ENCODE results near the gene COX7B. TPM values are rescaled to one million over a fixed set of nuclear protein-coding genes. Genes with fewer than 3 reads are reported as not detected.

Gene COX7B
- total RNA-seq, 4 donors from 2014 or later: 247 to 1,033 (median 401) TPM

GRCh38 chrX:77925764-77926163 lies 26.5 kb downstream of the COX7B start:
- 16% methylated on average over 3 of the region's 3 CpGs for WGBS
- H3K36me3 ChIP-seq: no peaks in the 10 kb centered on the region
- intact Hi-C loops (cut with DNase I): no loop called here
- H3K27ac ChIP-seq (replicated peaks in 1 of 4): no peak overlapping the region
- H3K9me3 ChIP-seq: no peaks in the 10 kb centered on the region
- peaks cover 0 to 7% (median 0%) of the 10 kb centered on the region in 4 donors for H3K4me1 ChIP-seq
- no peak for DNase-seq (ENCODE audit: extremely low spot score)
- H3K4me3 ChIP-seq: peak overlapping the region in 2 of 4 donors; percentile 8 to 18
- TF ChIP-seq POLR2AphosphoS5 (IDR thresholded peaks at IDR 0.05): no peak
- no peaks in the 10 kb centered on the region for H3K27me3 ChIP-seq

- Histone ChIP-seq H3K27me3 (no peaks in the 10 kb centered on the region), H3K4me1 (no peaks in the 10 kb centered on the region), H3K36me3 (no peaks in the 10 kb centered on the region), H3K4me3 (no peak overlapping the region), H3K9me3 (no peaks in the 10 kb centered on the region), H3K27ac (replicated peaks in 1 of 4) (no peak overlapping the region)
- intact Hi-C loops (cut with DNase I): no loop called here
- 48% methylated on average over 1 of the region's 1 CpG for WGBS
- TF ChIP-seq EP300 (IDR thresholded peaks at IDR 0.05) (no peak), POLR2AphosphoS5 (IDR thresholded peaks at IDR 0.05) (no peak), POLR2A (IDR thresholded peaks at IDR 0.05; ENCODE audit: low read depth) (no peak), CTCF (IDR thresholded peaks at IDR 0.05) (no peak)
- no peak for DNase-seq (ENCODE audit: extremely low spot score)
Observed at GRCh38 chrX:77930581-77930980, 31.3 kb downstream of the COX7B start.

DNA sequence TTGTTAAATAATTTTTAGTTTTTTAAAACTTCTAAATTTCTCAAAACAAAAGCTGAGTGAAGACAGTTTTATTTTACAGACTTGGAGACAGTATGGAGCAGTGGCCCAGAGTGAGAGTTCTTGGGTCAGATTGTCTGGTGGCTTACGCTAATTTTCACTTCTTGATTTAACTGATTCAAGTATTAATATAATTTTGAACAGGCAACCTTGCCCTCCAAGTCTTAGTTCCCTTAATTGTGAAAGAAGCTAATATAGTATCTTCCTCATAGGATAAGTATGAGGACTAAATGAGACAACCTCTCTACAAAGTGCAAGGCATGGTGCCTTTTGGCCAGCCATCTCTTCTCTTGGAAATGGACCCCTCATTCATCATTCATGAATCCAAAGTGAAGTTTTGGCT lies 36.6 kb downstream of the COX7B start:
- no peak for TF ChIP-seq POLR2A (IDR thresholded peaks at IDR 0.05; ENCODE audit: low read depth)
- TF ChIP-seq POLR2AphosphoS5 (IDR thresholded peaks at IDR 0.05): no peak
- no peak for TF ChIP-seq CTCF (IDR thresholded peaks at IDR 0.05)
- TF ChIP-seq EP300 (IDR thresholded peaks at IDR 0.05): no peak
- Histone ChIP-seq H3K36me3 (no peaks in the 10 kb centered on the region), H3K4me1 (peaks cover 0 to 16% (median 5%) of the 10 kb centered on the region in 4 donors), H3K27ac (replicated peaks in 1 of 4) (peak overlapping the region in 1 of 4 donors; percentile 22), H3K9me3 (no peaks in the 10 kb centered on the region), H3K27me3 (no peaks in the 10 kb centered on the region), H3K4me3 (no peak overlapping the region)
- no peak for DNase-seq (ENCODE audit: extremely low spot score)
- WGBS: 52% methylated on average over 1 of the region's 1 CpG
- intact Hi-C loops (cut with DNase I): no loop called here

DNA sequence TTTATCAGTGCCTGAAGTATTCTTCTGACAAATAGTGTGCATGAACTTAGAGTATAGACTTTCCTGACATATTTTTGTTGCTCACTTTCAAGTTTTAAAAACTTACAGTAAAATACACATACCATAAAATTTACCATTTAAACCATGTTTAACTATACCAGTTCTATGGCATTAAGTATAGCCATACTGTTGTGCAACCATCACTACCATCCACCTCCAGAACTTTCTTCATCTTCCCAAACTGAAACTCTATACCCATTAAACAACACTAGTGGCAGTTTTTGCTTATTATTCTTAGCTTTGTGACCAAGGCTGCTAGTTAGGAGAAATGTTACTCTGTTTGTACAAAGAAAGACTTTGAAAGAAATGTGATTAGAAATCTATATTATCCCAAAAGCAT lies 37.0 kb downstream of the COX7B start:
- intact Hi-C loops (cut with DNase I): no loop called here
- no peak for DNase-seq (ENCODE audit: extremely low spot score)
- H3K9me3 ChIP-seq: no peaks in the 10 kb centered on the region
- no peak for TF ChIP-seq CTCF (IDR thresholded peaks at IDR 0.05)
- no peaks in the 10 kb centered on the region for H3K36me3 ChIP-seq
- H3K4me3 ChIP-seq: no peak overlapping the region
- H3K27ac ChIP-seq (replicated peaks in 1 of 4): peak overlapping the region in 1 of 4 donors; percentile 42
- no peaks in the 10 kb centered on the region for H3K27me3 ChIP-seq
- H3K4me1 ChIP-seq: peaks cover 0 to 16% (median 5%) of the 10 kb centered on the region in 4 donors

DNA sequence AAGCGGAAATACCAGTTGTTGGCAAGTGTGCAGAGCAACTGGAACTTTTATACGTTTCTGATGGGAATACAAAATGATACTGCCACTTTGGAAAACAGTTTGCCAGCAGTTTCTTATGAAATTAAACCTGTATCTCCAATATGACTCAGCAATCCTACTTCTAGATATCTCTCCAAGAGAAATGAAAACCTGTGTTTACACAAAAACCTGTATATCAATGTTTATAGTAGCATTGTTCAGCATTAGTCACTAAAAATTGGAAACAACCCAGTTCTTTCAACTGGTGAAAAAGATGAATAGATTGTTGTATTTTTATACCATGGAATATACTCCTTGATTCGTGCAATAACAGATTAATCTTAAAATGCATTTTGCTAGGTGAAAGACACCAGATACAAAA lies 38.0 kb downstream of the COX7B start:
- Histone ChIP-seq H3K9me3 (no peaks in the 10 kb centered on the region), H3K36me3 (no peaks in the 10 kb centered on the region), H3K27me3 (no peaks in the 10 kb centered on the region), H3K4me1 (peaks cover 0 to 21% (median 5%) of the 10 kb centered on the region in 4 donors), H3K4me3 (no peak overlapping the region), H3K27ac (replicated peaks in 1 of 4) (peak overlapping the region in 1 of 4 donors; percentile 42)
- TF ChIP-seq POLR2AphosphoS5 (IDR thresholded peaks at IDR 0.05) (no peak), CTCF (IDR thresholded peaks at IDR 0.05) (no peak), EP300 (IDR thresholded peaks at IDR 0.05) (no peak), POLR2A (IDR thresholded peaks at IDR 0.05; ENCODE audit: low read depth) (no peak)
- 34% methylated on average over 3 of the region's 3 CpGs for WGBS
- intact Hi-C loops (cut with DNase I): no loop called here
- DNase-seq (ENCODE audit: extremely low spot score): no peak
